Activated CD4-positive, alpha-beta T cell treated with anti-CD3 and anti-CD28 coated beads, Interleukin-2, amount 50 U/mL, for 48 hours (primary cell): ENCODE data around the gene OR7A17.

Experiments
- DNase-seq, 2 experiments: peaks; one replicate each; pipeline ENCODE4 v3.0.0-alpha.2; 2020

The OR7A17 gene

GRCh38 chr19:14886032-14886431, at the start of gene OR7A17:
TSS of gene OR7A17 (minus strand) at chr19:14886132. CDS start at chr19:14881355, 4,777 bp downstream.
- no peak for DNase-seq

- no peak for DNase-seq
These were observed 47.6 kb upstream of the OR7A17 start for GRCh38 chr19:14933506-14933905.

- no peak for DNase-seq
These were observed 30.9 kb upstream of the OR7A17 start for GRCh38 chr19:14916848-14917247.

GRCh38 chr19:14915116-14915515, 29.2 kb upstream of the OR7A17 start:
- no peak for DNase-seq

- no peak for DNase-seq
These were observed 20.8 kb upstream of the OR7A17 start for GRCh38 chr19:14906711-14907110.

GRCh38 chr19:14901675-14902260, 15.8 kb upstream of the OR7A17 start:
- DNase-seq: no peak

- no peak for DNase-seq
These were observed 4.9 kb upstream of the OR7A17 start for GRCh38 chr19:14890643-14891379.

- no peak for DNase-seq
These were observed 4.2 kb upstream of the OR7A17 start for GRCh38 chr19:14889994-14890642.

GRCh38 chr19:14871619-14872230, 14.2 kb downstream of the OR7A17 start:
- DNase-seq: no peak

- no peak for DNase-seq
These were observed 17.4 kb downstream of the OR7A17 start for GRCh38 chr19:14868497-14868896.

- DNase-seq: no peak
These were observed 37.1 kb downstream of the OR7A17 start, which contains the start of gene OR7A10 for GRCh38 chr19:14848822-14849221. TSS of gene OR7A10 (minus strand) at chr19:14848922. CDS start at chr19:14841877, 7,045 bp downstream.

GRCh38 chr19:14843578-14843977, 42.4 kb downstream of the OR7A17 start:
- DNase-seq: no peak

GRCh38 chr19:14843169-14843568, 42.8 kb downstream of the OR7A17 start:
- no peak for DNase-seq

- DNase-seq: no peak
These were observed 45.7 kb downstream of the OR7A17 start for GRCh38 chr19:14840206-14840605.

GRCh38 chr19:14837391-14837790, 48.5 kb downstream of the OR7A17 start:
- no peak for DNase-seq

GRCh38 chr19:14835011-14835410, 50.9 kb downstream of the OR7A17 start, which contains the start of the genes OR7A5 and OR7C1:
TSS of gene OR7A5 (minus strand) at chr19:14835185. CDS start at chr19:14828241, 6,944 bp downstream.
TSS of gene OR7C1 (minus strand) at chr19:14835185. CDS start at chr19:14800136, 35,049 bp downstream.
- DNase-seq: no peak

- no peak for DNase-seq
These were observed 55.2 kb downstream of the OR7A17 start for GRCh38 chr19:14830702-14831101.
